Endodermal cell (in vitro differentiated cells): Measurements from ENCODE around the gene PIEZO2. TPM values are rescaled to one million over a fixed set of nuclear protein-coding genes. Genes with fewer than 3 reads are reported as not detected.

Experiments
- DNase-seq: peaks from one replicate; pipeline ENCODE4 v3.0.0-alpha.2; 2017
- H3K27ac ChIP-seq: 2 replicates; pipeline ENCODE4 v1.5.1; 2013; ENCODE audit warnings: mild to moderate bottlenecking, low read depth, low read length, moderate library complexity
- H3K27me3 ChIP-seq: 2 replicates; pipeline ENCODE4 v1.6.1; 2013; ENCODE audit warnings: mild to moderate bottlenecking, low read length, moderate library complexity; ENCODE audit not compliant: insufficient read depth, control insufficient read depth, poor library complexity, severe bottlenecking
- H3K36me3 ChIP-seq: 2 replicates; pipeline ENCODE4 v1.7.0; 2013; ENCODE audit warnings: mild to moderate bottlenecking, low read length, moderate library complexity; ENCODE audit not compliant: control insufficient read depth, insufficient read depth
- H3K4me1 ChIP-seq: one replicate; pipeline ENCODE4 v1.7.0; 2013; ENCODE audit warnings: low read length; ENCODE audit not compliant: control insufficient read depth, insufficient read depth
- H3K4me3 ChIP-seq: 2 replicates; pipeline ENCODE4 v1.5.1; 2013; ENCODE audit warnings: mild to moderate bottlenecking, low read length, moderate library complexity
- H3K9ac ChIP-seq: 2 replicates; pipeline ENCODE4 v1.6.1; 2013; ENCODE audit warnings: mild to moderate bottlenecking, low read length, moderate library complexity; ENCODE audit not compliant: poor library complexity, severe bottlenecking; ENCODE audit errors: extremely low read depth
- H3K9me3 ChIP-seq: 2 replicates; pipeline ENCODE4 v1.6.1; 2013; ENCODE audit warnings: mild to moderate bottlenecking, low read length, moderate library complexity; ENCODE audit not compliant: control insufficient read depth
- H3K27ac Mint-ChIP-seq: 2 replicates; pipeline ENCODE4 v1.8.0; 2020; ENCODE audit warnings: mixed read lengths
- H3K27me3 Mint-ChIP-seq: 2 replicates; pipeline ENCODE4 v1.8.0; 2021; ENCODE audit warnings: mild to moderate bottlenecking, mixed read lengths; ENCODE audit not compliant: insufficient read depth
- H3K36me3 Mint-ChIP-seq: 2 replicates; pipeline ENCODE4 v1.8.0; 2020; ENCODE audit warnings: low read depth, mixed read lengths
- H3K4me1 Mint-ChIP-seq: 2 replicates; pipeline ENCODE4 v1.8.0; 2020; ENCODE audit warnings: mixed read lengths
- H3K4me3 Mint-ChIP-seq: 2 replicates; pipeline ENCODE4 v1.8.0; 2020; ENCODE audit warnings: mild to moderate bottlenecking, moderate library complexity, mixed read lengths
- H3K9me3 Mint-ChIP-seq: 2 replicates; pipeline ENCODE4 v1.8.0; 2020; ENCODE audit warnings: mild to moderate bottlenecking, mixed read lengths
- CTCF ChIP-seq: fragments of 200-600 bp; sonication (generic); conservative IDR thresholded peaks from 2 replicates; pipeline ENCODE4 v1.5.0; 2021; ENCODE audit warnings: antibody characterized with exemption, mild to moderate bottlenecking
- WGBS, 2 experiments: methylation state at CpG; one replicate each; pipeline versions ENCODE4 v1.1.5 to v1.1.7; 2013; ENCODE audit warnings: missing lambda C conversion rate in 2 of 2, mixed read lengths in 1 of 2; ENCODE audit not compliant: insufficient coverage in 1 of 2, insufficient read length in 1 of 2; 5-methylcytosine and 5-hydroxymethylcytosine counted together
- total RNA-seq, 2 donors: library from RNA; stranded (reverse); fragmentation: NEBNext Ultra II Directional in 1 of 2; extraction: Animal tissue kit (Norgen Biotek cat#: 25700) in 1 of 2; gene quantifications; 2 replicates in 1 of 2; 3 replicates in 1 of 2; pipeline ENCODE4 v1.2.1, GENCODE V29; 2021

PIEZO2 gene
- total RNA-seq, 2 donors from 2014 or later = 7.3 to 12.1 TPM

- Mint-ChIP-seq H3K4me1 (peaks cover 16% of the 10 kb centered on the region), H3K9me3 (no peaks in the 10 kb centered on the region), H3K27me3 (no peaks in the 10 kb centered on the region), H3K27ac (no peak overlapping the region), H3K36me3 (peaks cover 5% of the 10 kb centered on the region), H3K4me3 (no peak overlapping the region)
- H3K36me3 ChIP-seq = no peaks in the 10 kb centered on the region
- WGBS, 2 experiments = 67 to 85% methylated on average over 1 to 2 of the region's 3 CpGs
- no peak overlapping the region for H3K27ac ChIP-seq
- no peak for TF ChIP-seq CTCF
- no peak for DNase-seq
- no peak overlapping the region for H3K4me3 ChIP-seq
- H3K27me3 ChIP-seq = no peaks in the 10 kb centered on the region
- H3K9me3 ChIP-seq = peaks cover 12% of the 10 kb centered on the region
- no peak overlapping the region for H3K9ac ChIP-seq
- peaks cover 5% of the 10 kb centered on the region for H3K4me1 ChIP-seq
Observed at GRCh38 chr18:11052800-11053199, 96.6 kb downstream of the PIEZO2 start.

GRCh38 chr18:11051462-11051861 lies 97.9 kb downstream of the PIEZO2 start:
- Histone ChIP-seq H3K27me3 (no peaks in the 10 kb centered on the region), H3K9ac (no peak overlapping the region), H3K4me3 (no peak overlapping the region), H3K9me3 (peaks cover 12% of the 10 kb centered on the region), H3K27ac (no peak overlapping the region), H3K4me1 (no peaks in the 10 kb centered on the region), H3K36me3 (no peaks in the 10 kb centered on the region)
- Mint-ChIP-seq H3K9me3 (no peaks in the 10 kb centered on the region), H3K4me1 (peaks cover 4% of the 10 kb centered on the region), H3K27me3 (no peaks in the 10 kb centered on the region), H3K4me3 (no peak overlapping the region), H3K36me3 (peaks cover 5% of the 10 kb centered on the region), H3K27ac (no peak overlapping the region)
- no peak for DNase-seq
- no peak for TF ChIP-seq CTCF
- WGBS, 2 experiments = 88 to 97% methylated on average over 3 of the region's 3 CpGs

GRCh38 chr18:11050966-11051365 lies 98.4 kb downstream of the PIEZO2 start:
- Histone ChIP-seq H3K36me3 (no peaks in the 10 kb centered on the region), H3K9me3 (peaks cover 12% of the 10 kb centered on the region), H3K9ac (no peak overlapping the region), H3K4me1 (no peaks in the 10 kb centered on the region), H3K27me3 (no peaks in the 10 kb centered on the region), H3K4me3 (no peak overlapping the region), H3K27ac (no peak overlapping the region)
- Mint-ChIP-seq H3K4me3 (no peak overlapping the region), H3K9me3 (no peaks in the 10 kb centered on the region), H3K36me3 (peaks cover 5% of the 10 kb centered on the region), H3K27me3 (no peaks in the 10 kb centered on the region), H3K4me1 (peaks cover 2% of the 10 kb centered on the region), H3K27ac (no peak overlapping the region)
- no peak for DNase-seq
- no peak for TF ChIP-seq CTCF
- WGBS, 2 experiments = 92 to 100% methylated on average over 1 of the region's 2 CpGs
